Measurements from ENCODE around the gene DDX47.
"Not testable (repeated sequence)": the region's sequence is repeated elsewhere in the genome, so short reads cannot be mapped to it uniquely, and the experiment has no call there.

The DDX47 gene

DNA sequence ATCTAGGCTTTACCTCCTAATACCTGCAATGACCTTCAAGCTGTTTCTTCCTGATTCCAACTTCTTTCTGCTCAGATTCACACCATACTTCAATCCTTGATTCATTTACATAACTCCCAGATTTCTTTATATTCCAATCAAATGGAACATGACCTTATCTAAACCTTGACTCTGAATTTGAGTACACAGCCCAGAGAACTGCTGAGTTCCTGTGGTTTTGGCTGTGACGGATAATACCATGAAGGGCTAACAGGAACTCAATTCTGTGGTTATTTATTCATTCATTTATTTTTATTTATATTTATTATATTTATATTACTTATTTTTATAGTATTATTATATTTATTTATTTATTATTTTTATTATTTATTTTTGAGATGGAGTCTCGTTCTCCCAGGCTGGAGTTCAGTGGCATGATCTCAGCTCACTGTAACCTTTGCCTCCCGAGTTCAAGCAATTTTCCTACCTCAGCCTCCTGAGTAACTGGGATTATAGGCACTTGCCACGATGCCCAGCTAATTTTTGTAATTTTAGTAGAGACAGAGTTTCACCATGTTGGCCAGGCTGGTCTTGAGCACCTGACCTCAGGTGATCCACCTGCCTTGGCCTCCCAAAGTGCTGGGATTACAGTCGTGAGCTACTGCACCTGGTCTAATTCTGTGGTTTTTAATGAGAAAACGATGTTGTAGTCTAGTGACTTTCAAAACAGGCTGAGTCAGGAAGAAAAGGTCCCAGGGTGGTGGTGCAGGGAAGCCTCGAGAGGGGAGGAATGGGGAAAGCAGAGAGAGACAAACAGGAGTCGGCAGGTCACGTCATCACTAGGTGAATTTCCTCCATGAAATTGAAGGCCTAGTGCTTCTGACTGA is 16.0 kb upstream of the DDX47 start:
- DNase-seq (ENCODE audit: low read depth): no peak

DNA sequence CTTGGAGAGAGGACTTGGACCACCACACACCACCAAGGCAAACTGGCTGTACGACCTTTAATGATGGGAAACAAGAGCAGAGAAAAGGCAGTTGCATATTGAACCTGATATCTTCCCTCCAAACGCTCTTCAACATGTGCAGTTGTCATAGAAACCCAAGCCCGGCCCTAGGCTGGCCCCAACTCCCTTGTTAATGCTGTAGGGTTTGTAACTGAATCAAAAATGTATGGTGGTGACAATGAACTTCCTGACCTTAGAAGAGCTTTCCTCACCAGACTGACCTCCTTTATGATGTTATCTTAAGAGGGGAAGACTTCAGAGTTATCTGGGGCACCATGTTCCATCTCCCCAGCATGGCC is 15.4 kb upstream of the DDX47 start:
- DNase-seq (ENCODE audit: low read depth): no peak

DNA sequence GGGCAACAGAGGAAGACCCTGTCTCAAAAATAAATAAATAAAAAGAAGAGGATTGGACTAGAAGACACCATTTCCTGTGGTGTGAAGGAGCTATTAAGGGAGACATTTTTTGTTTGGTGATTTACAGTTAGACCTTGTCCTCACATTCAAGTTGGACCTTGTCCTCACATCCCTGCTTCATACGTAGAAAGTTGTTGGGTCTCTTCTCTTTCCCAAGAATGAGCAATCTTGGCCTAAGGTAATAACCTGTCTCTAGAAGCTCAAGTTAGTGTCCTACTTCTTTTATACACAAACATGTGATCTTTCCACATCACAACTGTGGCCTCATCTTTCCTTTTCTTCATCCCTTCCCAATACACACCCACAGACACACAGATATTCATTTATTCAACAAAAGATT is 14.7 kb upstream of the DDX47 start:
- no peak for DNase-seq (ENCODE audit: low read depth)

DNA sequence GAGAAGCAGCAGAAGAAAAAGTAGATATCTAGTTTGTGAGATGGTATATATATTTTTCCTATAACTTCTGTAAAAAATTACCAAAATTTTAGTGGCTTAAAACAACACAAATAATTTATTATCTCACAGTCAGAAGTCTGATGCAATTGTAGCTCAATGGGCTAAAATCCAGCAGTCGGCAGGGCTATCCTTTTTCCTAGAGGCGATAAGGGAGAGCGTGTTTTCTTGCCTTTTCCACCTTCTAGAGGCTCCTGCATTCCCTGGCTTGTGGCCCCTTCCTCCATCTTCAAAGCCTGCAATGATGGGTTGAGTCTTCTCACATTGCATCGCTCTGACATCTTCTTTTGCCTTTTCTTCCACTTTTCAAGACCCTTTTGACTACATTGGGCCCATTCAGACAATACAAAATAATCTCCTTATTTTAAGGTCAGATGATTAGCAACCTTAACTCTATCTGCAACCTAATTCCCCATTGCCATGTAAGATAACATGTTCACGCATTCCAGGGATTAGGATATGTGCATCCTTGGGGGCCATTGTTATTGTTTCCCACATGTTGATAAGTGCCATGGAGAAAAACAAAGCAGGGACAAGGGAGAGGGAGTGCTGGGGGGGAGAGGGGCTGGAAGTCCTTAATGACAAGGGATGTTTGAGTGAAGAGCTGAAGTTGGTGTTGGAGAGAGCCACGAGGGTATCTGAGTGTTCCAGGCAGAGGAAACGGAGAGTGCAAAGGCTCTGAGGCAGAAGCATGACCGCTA is 13.8 kb upstream of the DDX47 start:
- no peak for DNase-seq (ENCODE audit: low read depth)

DNA sequence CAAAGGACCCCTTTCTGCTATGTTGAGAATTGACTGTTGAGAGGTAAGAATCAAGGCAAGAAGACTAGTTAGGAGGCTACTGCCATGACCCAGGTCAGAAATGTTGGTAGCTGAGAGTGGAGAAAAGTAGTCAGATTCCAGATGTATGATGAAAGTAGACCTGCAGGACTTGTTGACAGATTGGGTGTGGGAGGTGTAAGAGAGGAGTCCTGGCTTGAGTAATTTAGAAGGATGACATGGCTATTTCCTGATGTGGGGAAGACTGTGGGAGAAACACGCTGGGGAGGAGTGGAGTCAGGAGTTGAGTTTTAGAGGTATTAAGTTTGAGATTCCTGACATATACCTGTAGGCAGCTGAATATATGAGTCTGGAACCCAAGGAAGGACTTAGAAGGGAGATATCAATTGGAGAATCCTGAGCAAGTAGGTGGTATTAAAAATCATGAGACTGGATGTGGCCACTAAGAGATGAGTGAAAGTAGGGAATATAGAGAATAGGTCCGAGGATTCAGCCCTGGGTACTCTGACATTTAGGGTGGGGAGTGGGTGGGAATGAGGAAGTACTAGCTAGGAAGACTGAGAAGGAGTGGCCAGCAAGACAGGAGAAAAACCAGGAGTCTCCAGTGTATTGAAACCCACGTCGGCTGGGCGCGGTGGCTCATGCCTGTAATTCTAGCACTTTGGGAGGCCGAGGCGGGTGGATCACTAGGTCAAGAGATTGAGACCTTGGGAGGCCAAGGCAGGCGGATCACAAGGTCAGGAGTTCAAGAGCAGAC is 12.6 kb upstream of the DDX47 start:
- DNase-seq (ENCODE audit: low read depth): no peak

DNA sequence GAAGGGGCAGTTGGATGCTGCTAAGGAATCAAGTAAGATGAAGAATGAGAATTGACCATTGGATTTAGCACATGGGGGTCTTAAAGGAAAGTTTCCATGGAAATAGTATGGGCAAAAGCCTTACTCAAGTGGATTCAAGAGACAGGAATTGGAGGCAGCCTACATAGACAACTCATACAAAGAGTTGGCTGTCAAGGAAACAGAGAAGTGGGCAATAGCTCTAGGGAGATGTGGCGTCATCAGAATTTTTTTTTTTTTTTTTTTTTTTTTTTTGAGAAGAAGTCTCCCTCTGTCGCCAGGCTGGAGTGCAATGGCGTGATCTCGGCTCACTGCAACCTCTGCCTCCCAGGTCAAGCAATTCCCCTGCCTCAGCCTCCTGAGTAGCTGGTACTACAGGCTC is 11.5 kb upstream of the DDX47 start:
- DNase-seq (ENCODE audit: low read depth): not testable (repeated sequence)

DNA sequence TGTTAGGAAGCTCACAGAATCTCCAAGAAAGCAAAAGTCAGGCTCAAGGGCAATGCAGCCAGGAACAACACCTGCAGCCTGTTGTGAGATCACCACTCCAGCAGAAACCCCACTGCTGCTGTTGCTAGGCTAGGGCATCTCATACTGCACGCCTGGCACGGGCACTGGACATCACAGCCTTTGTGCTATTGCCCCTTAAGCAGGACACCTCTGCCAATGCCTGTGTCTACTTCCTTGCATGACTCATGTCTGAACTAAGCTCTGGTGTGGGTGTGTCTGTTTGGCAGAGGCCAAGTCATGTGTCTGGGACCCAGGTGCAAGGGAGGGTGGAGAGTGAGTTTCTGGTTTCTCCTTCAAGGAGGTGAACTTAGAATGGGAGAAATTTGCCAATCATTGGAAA is 10.0 kb upstream of the DDX47 start:
- peak; percentile 93 for DNase-seq (ENCODE audit: low read depth)

DNA sequence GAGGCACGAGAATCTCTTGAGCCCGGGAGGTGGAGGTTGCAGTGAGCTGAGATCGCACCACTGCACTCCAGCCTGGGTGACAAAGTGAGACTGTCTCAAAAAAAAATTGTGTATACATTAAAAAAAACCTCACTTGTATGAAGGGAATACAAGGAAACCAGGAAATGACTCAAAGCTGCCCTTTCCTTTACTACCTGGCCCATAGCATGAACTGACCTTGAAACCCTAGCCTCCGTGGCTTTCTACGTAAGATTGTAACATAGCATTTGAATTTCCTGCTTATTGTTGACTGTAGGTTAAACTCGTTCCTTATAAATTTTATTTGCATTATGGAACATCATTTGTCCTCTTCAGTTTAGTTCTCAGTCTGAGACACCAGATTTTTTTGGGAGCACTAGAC is 9.1 kb upstream of the DDX47 start:
- DNase-seq (ENCODE audit: low read depth): peak; percentile 91

DNA sequence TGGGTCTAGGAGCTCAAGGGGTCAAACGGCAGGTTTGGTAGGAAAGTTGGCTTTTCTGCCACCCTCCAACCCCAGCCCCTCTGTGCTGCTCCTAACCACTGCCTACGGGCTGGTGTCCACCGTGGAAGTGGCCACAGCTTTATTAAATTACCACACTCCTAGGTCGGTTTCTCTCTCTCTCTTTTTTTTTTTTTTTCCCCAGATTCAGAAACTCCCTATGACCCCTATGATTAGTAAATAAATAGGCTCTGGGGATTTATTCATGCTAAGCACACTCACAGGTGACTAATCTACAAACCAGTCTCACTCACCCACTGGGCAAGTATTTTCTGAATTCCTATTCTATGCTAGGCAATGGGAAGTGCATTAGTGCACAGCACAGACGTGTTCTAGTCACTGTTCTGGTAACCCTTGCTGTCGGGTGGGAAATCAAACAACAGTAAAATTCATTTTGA is 8.7 kb upstream of the DDX47 start:
- DNase-seq (ENCODE audit: low read depth): peak; percentile 99

DNA sequence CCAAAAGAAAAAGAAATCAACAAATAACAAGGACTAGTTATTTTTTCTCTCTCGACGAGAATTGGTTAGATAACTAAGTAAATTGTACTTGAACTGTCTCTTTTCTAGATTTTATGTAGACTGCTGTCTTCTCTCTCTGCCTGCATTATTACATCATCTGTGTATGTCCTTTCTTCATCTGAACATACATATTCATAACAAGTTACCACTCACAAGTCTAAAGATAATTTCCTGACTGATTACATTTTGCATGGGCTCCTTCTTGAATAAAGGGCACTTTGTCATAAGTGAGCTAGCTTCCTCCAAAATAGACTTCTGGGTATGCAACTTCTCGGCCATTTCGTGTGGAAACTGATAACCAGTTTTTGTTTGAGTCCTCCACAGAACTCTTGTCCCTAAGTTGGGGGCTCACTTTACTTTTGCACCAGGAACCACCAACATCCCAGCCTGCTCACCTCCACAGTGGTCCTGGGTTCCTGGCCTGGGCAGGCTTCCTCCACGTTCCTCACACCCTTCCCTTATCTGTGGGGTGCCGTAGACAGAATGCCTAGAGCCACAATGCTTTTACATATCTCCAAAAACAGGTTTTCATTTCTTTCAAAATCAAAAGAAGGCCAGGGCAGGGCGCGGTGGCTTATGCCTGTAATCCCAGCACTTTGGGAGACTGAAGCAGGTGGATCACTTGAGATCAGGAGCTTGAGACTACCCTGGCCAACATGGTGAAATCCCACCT is 6.2 kb upstream of the DDX47 start:
- DNase-seq (ENCODE audit: low read depth): no peak

DNA sequence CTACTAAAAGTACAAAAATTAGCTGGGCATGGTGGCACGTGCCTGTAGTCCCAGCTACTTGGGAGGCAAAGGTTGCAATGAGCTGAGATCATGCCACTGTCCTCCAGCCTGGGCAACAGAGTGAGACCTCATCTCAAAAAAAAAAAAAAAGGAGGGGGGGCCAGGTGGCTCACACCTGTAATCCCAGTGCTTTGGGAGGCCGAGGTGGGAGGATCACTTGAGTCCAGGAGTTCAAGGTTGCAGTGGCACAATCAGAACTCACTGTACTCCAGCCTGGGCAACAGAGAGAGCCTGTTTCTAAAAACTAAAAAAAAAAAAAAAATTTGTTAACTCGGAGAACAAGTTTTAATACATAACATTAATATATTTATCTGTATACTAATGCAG is 5.6 kb upstream of the DDX47 start:
- not testable (repeated sequence) for DNase-seq (ENCODE audit: low read depth)

DNA sequence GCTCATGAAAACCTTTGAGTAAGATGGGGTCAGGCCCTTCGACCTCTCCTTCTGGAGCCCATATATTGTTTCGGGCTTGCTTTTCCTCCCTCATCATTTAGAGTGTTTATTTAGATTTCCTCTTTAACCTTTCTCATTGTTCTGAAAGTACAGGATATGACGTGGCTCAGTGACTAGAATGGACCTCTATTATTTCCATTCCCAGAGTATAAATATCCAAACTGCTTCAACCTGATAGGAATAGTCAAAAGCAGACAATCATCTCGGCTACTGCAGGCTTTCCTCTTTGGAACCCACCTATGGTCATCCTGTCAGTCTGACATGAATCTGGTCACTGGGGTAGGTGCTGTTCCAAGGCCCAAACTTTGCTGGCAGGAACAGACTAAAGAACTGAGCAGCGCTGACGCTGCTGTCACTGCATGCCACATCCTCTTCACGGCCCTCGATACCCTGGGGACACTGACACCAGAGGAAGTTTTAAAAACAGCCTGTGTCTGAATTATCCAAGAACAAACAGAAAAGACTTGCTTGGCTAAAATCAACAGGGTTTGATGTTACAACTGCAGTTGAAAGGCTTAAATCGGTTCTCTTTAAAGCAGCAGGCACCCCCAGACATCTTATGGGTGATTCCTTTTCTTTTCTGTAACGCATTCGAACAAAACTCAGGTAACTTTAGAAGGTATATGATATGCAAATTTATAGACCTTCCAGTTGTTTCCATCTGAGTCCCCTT is 5.0 kb upstream of the DDX47 start:
- peak; percentile 82 for DNase-seq (ENCODE audit: low read depth)

DNA sequence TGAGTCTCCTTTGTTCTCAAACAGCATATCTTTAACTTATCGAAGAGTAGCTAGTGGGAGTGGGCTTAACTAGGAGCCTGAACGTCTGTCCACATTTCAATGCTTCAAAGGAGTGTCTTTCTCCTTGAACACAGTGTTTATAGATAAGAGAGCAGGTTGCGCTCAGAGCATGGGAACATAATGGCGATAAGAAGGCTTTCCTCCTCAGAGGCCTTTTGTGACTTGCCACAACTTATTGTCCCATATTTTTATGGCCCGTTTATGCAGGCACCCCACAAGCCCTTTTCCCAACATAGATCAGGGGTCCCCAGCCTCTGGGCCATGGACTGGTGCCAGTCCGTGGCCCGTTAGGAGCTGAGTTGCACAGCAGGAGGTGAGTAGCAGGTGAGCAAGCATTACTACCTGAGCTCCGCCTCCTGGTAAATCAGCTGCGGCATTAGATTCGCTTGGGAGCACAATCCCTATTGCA is 2.6 kb upstream of the DDX47 start:
- no peak for DNase-seq (ENCODE audit: low read depth)

DNA sequence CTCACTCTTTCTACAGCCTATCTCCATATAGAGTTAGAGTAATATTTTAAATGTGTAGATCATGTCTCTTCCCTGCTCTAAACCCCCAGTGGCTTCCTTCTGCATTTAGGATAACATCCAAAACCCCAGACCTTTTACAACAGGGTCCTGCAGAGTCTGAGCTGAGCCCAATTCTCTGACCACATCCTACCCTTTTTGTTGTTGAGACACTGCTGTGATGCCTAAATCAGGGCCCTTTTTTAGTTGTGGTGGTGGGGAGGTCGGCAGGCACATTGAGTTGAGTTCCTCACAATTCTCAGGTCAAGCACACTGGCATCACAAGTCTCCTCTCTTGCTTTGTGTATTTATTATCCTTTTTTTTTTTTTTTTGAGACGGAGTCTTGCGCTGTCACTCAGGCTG is 1.8 kb upstream of the DDX47 start:
- no peak for DNase-seq (ENCODE audit: low read depth)

DNA sequence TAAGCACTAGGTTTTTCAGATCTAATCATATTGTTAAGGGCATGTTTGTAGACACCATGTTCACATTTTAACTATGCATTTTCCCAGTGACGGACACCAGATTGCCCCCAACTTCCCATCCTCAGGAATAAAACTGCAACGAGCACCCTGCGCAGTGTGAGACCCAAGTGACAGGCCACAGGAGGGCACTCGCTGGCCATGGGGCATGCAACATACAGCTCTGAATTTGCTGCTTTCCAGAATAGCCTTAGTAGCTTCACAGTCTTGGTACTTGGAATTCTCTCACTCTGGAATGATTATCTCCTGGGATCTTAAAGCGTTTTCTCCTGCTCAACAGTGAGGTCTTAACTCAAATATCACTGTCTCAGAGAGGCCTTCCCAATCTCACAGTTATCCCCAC is 972 bp upstream of the DDX47 start:
- DNase-seq (ENCODE audit: low read depth): peak; percentile 26

DNA sequence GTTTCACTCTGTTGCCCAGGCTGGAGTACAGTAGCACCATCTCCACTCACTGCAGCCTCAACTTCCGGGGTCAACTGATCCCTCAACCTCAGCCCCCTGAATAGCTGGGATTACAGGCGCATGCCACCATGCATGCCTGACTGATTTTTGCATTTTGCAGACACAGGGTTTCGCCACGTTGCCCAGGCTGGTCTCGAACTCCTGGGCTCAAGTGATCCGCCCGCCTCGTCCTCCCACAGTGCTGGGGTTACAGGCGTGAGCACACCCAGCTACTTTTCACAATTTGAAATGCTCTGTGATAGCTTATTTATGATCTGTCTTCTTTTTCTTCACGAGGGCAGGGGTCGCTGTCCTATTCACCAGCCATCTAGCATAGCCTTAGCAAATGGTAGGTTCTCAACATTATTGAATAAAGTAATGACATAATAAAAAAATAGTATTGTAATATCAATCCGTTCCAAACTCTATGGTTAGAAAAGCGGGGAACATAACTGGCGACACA is 477 bp upstream of the DDX47 start:
- DNase-seq (ENCODE audit: low read depth): no peak

DNA sequence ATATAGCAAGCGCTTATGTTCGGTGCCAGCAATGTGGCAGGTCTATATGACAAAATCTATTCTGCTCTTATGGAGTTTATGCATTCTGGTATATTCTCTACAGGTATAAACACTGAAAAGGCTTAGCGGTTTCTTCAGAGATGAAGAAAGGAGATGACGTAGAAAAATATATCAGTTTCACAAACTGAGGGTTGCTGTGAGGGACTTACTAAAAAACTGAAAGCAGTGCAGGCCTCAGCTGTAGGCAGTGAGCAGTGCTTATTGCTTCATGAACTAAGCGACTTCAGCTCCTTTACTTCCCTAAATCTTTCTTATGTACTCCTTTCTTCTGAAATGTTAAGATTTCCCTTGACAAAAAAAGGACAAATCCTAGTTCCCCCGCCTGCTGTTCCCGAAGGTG is 4.5 kb downstream of the DDX47 start:
- DNase-seq (ENCODE audit: low read depth): no peak

DNA sequence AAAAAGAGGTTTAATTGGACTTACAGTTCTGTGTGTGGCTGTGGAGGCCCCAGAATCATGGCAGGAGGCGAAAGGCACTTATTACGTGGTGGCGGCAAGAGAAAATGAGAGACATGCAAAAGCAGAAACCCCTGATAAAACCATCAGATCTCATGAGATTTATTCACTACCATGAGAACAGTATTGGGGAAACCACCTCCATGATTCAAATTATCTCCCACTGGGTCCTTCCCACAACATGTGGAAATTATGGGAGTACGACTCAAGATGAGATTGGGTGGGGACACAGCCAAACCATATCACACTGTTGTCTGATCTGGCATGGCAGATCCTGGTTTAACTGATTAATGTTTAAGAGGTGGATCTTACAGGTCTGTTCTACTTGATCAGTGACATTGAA is 5.6 kb downstream of the DDX47 start:
- DNase-seq (ENCODE audit: low read depth): peak; percentile 49

DNA sequence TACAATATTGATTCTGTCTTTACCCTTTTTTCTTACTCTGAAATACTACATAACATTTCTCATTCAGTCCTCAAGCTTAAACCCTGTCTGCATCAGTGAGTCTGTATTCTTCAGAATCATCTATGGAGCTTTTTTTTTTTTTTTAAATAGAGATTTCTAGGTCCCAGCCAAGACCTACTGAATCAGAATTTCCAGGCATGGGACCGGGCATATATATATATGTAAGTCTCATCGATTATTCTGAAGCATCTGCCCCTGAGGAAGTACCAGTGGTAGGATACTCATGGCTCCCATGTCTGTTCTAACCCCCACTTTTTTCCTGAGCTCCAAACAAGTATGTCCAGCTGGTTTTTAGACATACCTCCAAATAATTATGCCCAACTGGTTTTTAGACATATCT is 6.1 kb downstream of the DDX47 start:
- no peak for DNase-seq (ENCODE audit: low read depth)

DNA sequence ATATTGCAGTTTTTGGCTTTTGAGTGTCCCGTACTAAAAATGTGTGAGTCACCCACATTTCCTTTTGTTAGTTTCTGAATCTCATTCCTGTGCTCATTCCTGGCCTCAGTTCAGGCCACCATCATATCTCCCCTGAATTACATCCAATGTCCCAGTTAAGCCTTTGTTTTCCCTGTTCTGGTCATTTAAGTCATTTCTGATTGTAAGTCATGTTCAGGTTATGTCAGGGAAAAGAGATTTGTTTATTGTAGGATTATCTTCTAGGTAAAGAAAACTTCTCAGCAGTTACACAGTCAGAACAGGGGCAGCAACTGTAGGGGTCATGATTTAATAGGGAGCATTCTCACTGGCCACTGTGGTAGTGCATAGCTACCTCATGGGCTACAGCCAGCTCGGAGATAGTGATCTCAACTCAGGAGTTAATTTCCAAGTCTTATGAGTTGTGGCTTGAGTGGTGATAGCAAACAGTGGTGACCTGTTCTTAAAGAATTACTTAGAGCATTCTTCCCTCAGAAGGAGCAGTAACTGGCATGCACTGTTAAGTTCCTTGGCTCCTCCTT is 6.7 kb downstream of the DDX47 start:
- peak; percentile 98 for DNase-seq (ENCODE audit: low read depth)

DNA sequence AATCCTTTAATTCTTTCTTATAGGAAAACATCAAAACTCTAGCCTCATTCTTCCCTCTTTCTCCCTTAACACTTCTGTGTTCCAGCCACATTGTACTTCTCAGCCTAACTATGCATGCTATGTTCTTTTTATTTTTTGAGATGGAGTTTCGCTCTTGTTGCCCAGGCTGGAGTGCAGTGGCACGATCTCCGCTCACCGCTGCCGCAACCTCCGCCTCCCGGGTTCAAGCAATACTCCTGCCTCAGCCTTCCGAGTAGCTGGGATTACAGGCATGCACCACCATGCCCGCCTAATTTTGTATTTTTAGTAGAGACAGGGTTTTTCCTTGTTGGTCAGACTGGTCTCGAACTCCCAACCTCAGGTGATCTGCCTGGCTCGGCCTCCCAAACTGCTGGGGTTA is 7.2 kb downstream of the DDX47 start:
- DNase-seq (ENCODE audit: low read depth): not testable (repeated sequence)

Measured in ELR (cell line).